Measurements from ENCODE around the gene RBKS.

Gene RBKS

DNA sequence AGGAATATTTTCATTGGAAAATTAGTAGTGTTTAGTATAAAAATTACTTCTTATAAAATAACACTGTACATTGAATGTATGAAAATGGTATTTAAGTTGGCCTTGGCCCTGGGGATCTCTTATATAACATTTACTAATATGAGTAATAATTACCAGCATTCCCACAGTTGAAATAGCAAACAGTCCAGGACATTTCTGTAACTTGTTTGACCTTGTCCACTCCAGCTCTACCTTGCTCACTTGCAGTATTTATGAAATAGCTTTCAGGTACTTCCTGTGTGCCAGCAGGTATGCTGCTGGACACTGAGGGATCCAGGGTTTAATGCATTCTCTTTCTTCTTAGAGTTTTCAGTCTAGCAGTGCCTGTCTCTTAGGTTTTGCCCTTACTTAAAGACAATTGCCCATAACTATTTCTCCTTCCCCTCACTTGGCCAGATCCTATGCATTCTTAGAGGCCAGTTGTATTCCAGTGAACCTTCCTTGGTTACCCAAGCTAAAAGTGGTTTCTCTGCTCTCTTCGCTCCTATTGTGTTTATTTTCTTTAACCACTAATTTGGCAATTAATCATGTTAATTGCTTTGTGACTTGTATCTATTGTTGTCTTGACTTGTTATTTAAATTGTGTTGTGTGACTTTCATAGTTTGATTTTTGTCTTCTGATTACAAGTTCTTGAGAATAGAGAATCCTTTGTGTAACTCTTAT lies 26.3 kb upstream of the RBKS start:
- Histone ChIP-seq H3K4me3 (no peak overlapping the region), H3K36me3 (no peaks in the 10 kb centered on the region), H3K4me1 (peaks cover 0 to 50% (median 20%) of the 10 kb centered on the region in 4 donors), H3K27me3 (no peaks in the 10 kb centered on the region), H3K27ac (peak overlapping the region; percentile 69 to 77), H3K9me3 (no peaks in the 10 kb centered on the region)
- TF ChIP-seq, protein P1, sequence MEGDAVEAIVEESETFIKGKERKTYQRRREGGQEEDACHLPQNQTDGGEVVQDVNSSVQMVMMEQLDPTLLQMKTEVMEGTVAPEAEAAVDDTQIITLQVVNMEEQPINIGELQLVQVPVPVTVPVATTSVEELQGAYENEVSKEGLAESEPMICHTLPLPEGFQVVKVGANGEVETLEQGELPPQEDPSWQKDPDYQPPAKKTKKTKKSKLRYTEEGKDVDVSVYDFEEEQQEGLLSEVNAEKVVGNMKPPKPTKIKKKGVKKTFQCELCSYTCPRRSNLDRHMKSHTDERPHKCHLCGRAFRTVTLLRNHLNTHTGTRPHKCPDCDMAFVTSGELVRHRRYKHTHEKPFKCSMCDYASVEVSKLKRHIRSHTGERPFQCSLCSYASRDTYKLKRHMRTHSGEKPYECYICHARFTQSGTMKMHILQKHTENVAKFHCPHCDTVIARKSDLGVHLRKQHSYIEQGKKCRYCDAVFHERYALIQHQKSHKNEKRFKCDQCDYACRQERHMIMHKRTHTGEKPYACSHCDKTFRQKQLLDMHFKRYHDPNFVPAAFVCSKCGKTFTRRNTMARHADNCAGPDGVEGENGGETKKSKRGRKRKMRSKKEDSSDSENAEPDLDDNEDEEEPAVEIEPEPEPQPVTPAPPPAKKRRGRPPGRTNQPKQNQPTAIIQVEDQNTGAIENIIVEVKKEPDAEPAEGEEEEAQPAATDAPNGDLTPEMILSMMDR (IDR thresholded peaks at IDR 0.05), result no peak
- intact Hi-C loops (cut with DNase I; ENCODE audit: low total_unique reads), result no loop called here
- no peak for DNase-seq

DNA sequence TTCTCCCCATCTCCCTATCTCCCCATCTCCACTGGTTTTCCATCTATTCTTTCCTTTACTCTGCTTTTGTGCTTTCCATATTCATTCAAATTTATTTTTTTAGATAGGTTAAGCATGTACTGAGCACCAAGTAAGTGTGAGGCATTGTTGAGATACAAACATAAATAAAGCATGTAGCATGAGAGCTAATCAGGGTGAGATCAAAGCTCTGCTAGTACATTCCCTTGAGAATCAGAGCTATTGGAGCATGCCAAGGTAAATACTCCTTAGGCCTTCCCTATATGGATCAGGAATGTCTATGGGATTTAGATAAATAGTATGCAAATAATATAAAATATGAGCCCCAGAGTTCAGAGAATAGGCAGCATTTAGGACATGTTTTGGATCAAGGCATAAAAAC lies 25.7 kb upstream of the RBKS start:
- Histone ChIP-seq H3K4me3 (no peak overlapping the region), H3K27me3 (no peaks in the 10 kb centered on the region), H3K9me3 (no peaks in the 10 kb centered on the region), H3K4me1 (peaks cover 0 to 47% (median 20%) of the 10 kb centered on the region in 4 donors), H3K36me3 (peaks cover 0 to under 1% (median 0%) of the 10 kb centered on the region in 3 donors), H3K27ac (peak overlapping the region; percentile 69 to 77)
- TF ChIP-seq, protein P1 (IDR thresholded peaks at IDR 0.05), result no peak
- DNase-seq, result no peak
- intact Hi-C loops (cut with DNase I; ENCODE audit: low total_unique reads), result no loop called here

DNA sequence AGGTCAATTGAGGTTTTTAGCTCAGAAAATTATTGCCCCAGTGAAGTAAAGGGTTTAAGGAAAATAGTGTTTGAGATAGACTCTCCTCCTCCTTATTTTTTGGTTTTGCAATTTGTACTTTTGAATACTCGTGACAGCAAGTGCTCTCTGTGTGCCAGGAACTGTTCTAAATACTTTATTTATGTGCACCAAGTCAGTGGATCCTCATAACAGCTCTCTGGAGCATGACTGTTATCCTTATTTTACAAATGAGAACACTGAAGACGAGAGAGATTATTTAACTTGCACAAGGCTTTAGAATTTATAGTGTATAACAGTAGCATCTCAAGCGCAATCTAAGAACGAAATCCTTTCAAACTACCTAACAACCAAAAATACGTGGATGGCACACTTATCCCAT lies 25.0 kb upstream of the RBKS start:
- Histone ChIP-seq H3K4me1 (peaks cover 0 to 40% (median 20%) of the 10 kb centered on the region in 4 donors), H3K4me3 (no peak overlapping the region), H3K36me3 (peaks cover 0 to 4% (median 0%) of the 10 kb centered on the region in 3 donors), H3K27ac (peak overlapping the region; percentile 70 to 77), H3K27me3 (no peaks in the 10 kb centered on the region), H3K9me3 (no peaks in the 10 kb centered on the region)
- intact Hi-C loops (cut with DNase I; ENCODE audit: low total_unique reads), result no loop called here
- peak in 1 of 2 donors; percentile 47 for DNase-seq
- TF ChIP-seq, protein P1 (IDR thresholded peaks at IDR 0.05), result no peak

DNA sequence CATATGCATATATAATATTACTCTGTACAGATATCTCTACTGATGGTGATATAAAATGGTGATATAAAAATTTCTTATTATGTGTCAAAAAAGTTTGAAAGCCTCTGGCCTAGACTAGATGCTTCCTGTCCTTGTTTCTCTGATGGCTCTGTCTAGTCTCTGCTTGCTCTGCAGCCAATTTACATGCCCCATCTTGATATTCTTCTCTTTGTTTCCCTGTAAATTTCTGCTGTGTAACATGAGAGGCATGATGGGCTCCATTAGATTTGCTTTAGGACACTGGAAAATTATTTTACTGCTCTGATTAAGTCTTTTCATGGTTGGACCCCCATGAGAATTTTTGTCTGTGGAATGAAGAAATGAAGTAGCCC lies 24.6 kb upstream of the RBKS start:
- H3K27me3 ChIP-seq, result no peaks in the 10 kb centered on the region
- peaks cover 0 to 4% (median 0%) of the 10 kb centered on the region in 3 donors for H3K36me3 ChIP-seq
- H3K4me3 ChIP-seq, result no peak overlapping the region
- intact Hi-C loops (cut with DNase I; ENCODE audit: low total_unique reads), result no loop called here
- no peak for DNase-seq
- H3K9me3 ChIP-seq, result no peaks in the 10 kb centered on the region
- peaks cover 0 to 36% (median 20%) of the 10 kb centered on the region in 4 donors for H3K4me1 ChIP-seq
- TF ChIP-seq, protein P1 (IDR thresholded peaks at IDR 0.05), result no peak
- H3K27ac ChIP-seq, result peak overlapping the region; percentile 70 to 77

DNA sequence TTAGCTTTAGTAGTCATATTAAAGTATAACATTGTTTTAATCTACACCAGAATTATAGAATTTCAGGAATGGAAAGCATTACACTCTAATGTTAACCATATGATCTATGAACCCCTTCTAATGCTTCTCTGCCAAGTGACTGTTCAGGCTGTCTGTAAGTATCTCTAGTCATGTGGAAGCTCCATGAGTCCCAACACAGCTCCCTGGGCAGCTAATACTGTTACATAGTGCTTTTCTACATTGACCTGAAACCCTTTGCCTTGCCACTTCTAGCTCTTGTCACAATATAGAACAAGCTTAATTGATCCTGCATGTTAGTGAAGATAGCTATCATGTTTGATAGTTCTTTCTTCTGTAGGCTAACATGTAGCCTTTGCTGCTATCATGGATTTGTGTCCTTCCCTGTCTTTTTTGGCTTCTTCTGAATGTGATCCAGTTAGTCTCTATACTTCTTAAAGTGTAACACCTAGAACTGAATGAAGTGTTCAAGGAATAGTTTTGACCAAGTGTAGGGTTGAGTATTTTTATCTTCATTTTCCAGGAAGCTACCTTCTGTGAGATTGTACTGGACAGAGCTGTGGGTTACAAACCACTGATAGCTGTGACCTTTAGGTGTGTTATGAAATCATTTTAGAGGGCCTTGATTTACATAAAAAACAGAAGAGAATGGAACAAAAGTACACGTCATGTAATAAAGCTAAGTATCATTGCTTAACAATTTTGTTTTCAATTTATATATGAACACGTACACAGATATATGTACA lies 24.0 kb upstream of the RBKS start:
- no peak overlapping the region for H3K4me3 ChIP-seq
- peak overlapping the region; percentile 70 to 77 for H3K27ac ChIP-seq
- intact Hi-C loops (cut with DNase I; ENCODE audit: low total_unique reads), result no loop called here
- no peaks in the 10 kb centered on the region for H3K9me3 ChIP-seq
- H3K36me3 ChIP-seq, result peaks cover 0 to 4% (median 0%) of the 10 kb centered on the region in 3 donors
- TF ChIP-seq, protein P1 (IDR thresholded peaks at IDR 0.05), result no peak
- no peak for DNase-seq
- peaks cover 0 to 34% (median 20%) of the 10 kb centered on the region in 4 donors for H3K4me1 ChIP-seq
- H3K27me3 ChIP-seq, result no peaks in the 10 kb centered on the region

All from tibial artery (tissue), 4 donors.